Hepatocyte (in vitro differentiated cells): ENCODE results near the gene DDX1. TPM values are rescaled to one million over a fixed set of nuclear protein-coding genes. Genes with fewer than 3 reads are reported as not detected.
A peak's percentile ranks its signal among the peaks of the same experiment; 100 is the strongest.

Experiments used
- DNase-seq: peaks from one replicate; pipeline ENCODE4 v3.0.0-alpha.2; 2016; ENCODE audit warnings: low spot score
- H2AFZ ChIP-seq: fragments of 200-600 bp; sonication (generic); 2 replicates; pipeline ENCODE4 v1.6.0; 2016; ENCODE audit warnings: antibody characterized with exemption, mild to moderate bottlenecking
- H3K27ac ChIP-seq: fragments of 200-600 bp; sonication (generic); 2 replicates; pipeline ENCODE4 v1.5.1; 2016; ENCODE audit warnings: mild to moderate bottlenecking
- H3K27me3 ChIP-seq: fragments of 200-600 bp; sonication (generic); 2 replicates; pipeline ENCODE4 v1.6.1; 2016
- H3K36me3 ChIP-seq: fragments of 200-600 bp; sonication (generic); replicated peaks from 2 replicates; pipeline ENCODE4 v1.5.1; 2016; ENCODE audit warnings: low read depth; ENCODE audit not compliant: insufficient read depth
- H3K4me1 ChIP-seq: fragments of 200-600 bp; sonication (generic); 2 replicates; pipeline ENCODE4 v1.5.1; 2016; ENCODE audit warnings: mild to moderate bottlenecking, moderate library complexity; ENCODE audit not compliant: insufficient read depth
- H3K4me2 ChIP-seq: fragments of 200-600 bp; sonication (generic); 2 replicates; pipeline ENCODE4 v1.6.0; 2016
- H3K4me3 ChIP-seq: fragments of 200-600 bp; sonication (generic); 2 replicates; pipeline ENCODE4 v1.5.1; 2016; ENCODE audit warnings: mild to moderate bottlenecking
- H3K79me2 ChIP-seq: fragments of 200-600 bp; sonication (generic); 2 replicates; pipeline ENCODE4 v1.6.0; 2017; ENCODE audit warnings: mild to moderate bottlenecking
- H3K9me2 ChIP-seq: fragments of 200-600 bp; sonication (generic); replicated peaks from 2 replicates; pipeline ENCODE4 v1.6.0; 2017; ENCODE audit warnings: mild to moderate bottlenecking; ENCODE audit not compliant: insufficient read depth
- H3K9me3 ChIP-seq: fragments of 200-600 bp; sonication (generic); 2 replicates; pipeline ENCODE4 v1.5.1; 2016; ENCODE audit warnings: low read depth, mild to moderate bottlenecking
- H4K20me1 ChIP-seq: fragments of 200-600 bp; sonication (generic); 2 replicates; pipeline ENCODE4 v1.6.0; 2016; ENCODE audit warnings: mild to moderate bottlenecking; ENCODE audit not compliant: insufficient read depth, poor library complexity, severe bottlenecking
- CTCF ChIP-seq: fragments of 200-600 bp; sonication (generic); IDR thresholded peaks from 2 replicates; pipeline ENCODE4 v1.5.1; 2016; ENCODE audit warnings: antibody characterized with exemption, mild to moderate bottlenecking; ENCODE audit not compliant: poor library complexity
- EZH2 ChIP-seq: fragments of 200-600 bp; sonication (generic); IDR thresholded peaks from 2 replicates; pipeline ENCODE4 v1.6.1; 2016; ENCODE audit warnings: antibody characterized with exemption, mild to moderate bottlenecking, borderline replicate concordance
- EZH2phosphoT487 ChIP-seq: fragments of 200-600 bp; sonication (generic); IDR thresholded peaks from one replicate; pipeline ENCODE4 v1.6.1; 2018; ENCODE audit warnings: antibody characterized with exemption, mild to moderate bottlenecking, low read depth, moderate library complexity; ENCODE audit not compliant: unreplicated experiment, severe bottlenecking
- WGBS: methylation state at CpG from one replicate; pipeline ENCODE4 v1.1.6; 2016; ENCODE audit warnings: low lambda C conversion rate; ENCODE audit errors: missing lambda C conversion rate; 5-methylcytosine and 5-hydroxymethylcytosine counted together
- polyA plus RNA-seq: library from polyadenylated mRNA; unstranded; fragments of >200 nt; fragmentation: Nextera tagmentation; extraction: Ambion mirVana; gene quantifications from 2 replicates; pipeline ENCODE4 v1.2.1, GENCODE V29; 2016
- total RNA-seq: library from RNA; depleted of rRNA; stranded (reverse); fragments of >200 nt; gene quantifications from 2 replicates; pipeline ENCODE4 v1.2.3, GENCODE V29; 2014

DDX1 gene
- total and polyA plus RNA-seq, 2 experiments from 2014 or later = 70.2 to 76.2 TPM

- Histone ChIP-seq H3K27me3 (no peaks in the 10 kb centered on the region), H3K36me3 (no peaks in the 10 kb centered on the region), H3K4me3 (no peak overlapping the region), H3K79me2 (peaks cover 41% of the 10 kb centered on the region), H3K9me2 (no peaks in the 10 kb centered on the region), H2AFZ (no peak overlapping the region), H3K4me2 (no peak overlapping the region), H3K4me1 (peaks cover 7% of the 10 kb centered on the region), H4K20me1 (no peaks in the 10 kb centered on the region), H3K9me3 (no peaks in the 10 kb centered on the region), H3K27ac (no peak overlapping the region)
- 91% methylated on average over 5 of the region's 5 CpGs for WGBS
- no peak for DNase-seq
- no peak for TF ChIP-seq EZH2phosphoT487
- no peak for TF ChIP-seq CTCF
- TF ChIP-seq EZH2 = no peak
Observed at GRCh38 chr2:15554525-15555218, 37.0 kb upstream of the DDX1 start.

DNA sequence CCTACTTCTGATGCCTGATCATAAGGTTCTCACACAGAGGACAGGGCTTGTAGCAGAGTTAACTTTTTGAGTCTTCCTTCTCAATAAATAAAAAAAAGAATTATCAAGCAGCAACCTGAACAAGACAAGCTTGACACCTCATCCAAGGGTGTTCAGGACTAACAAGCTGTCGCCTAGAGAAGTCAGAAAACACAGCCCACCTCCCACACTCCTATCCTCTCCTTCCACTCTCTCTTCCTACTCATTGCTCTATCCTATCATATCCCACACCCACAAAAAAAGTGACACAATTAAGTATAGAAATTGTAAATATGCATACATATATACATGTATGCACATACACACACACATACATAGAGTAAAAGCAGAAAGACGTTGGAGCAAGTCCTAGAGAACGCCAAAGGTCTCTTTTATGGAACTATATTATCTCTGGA, 35.9 kb upstream of the DDX1 start:
- no peak for TF ChIP-seq EZH2phosphoT487
- no peak for TF ChIP-seq CTCF
- TF ChIP-seq EZH2 = no peak
- Histone ChIP-seq H3K27ac (peak overlapping the region; percentile 49), H3K27me3 (no peaks in the 10 kb centered on the region), H3K4me2 (peak overlapping the region; percentile 34), H3K9me3 (no peaks in the 10 kb centered on the region), H2AFZ (no peak overlapping the region), H3K4me1 (peaks cover 11% of the 10 kb centered on the region), H3K4me3 (no peak overlapping the region), H3K36me3 (no peaks in the 10 kb centered on the region), H3K79me2 (peaks cover 52% of the 10 kb centered on the region), H3K9me2 (no peaks in the 10 kb centered on the region), H4K20me1 (no peaks in the 10 kb centered on the region)
- no peak for DNase-seq
- WGBS = 80% methylated on average over 3 of the region's 3 CpGs

- peaks cover 52% of the 10 kb centered on the region for H3K79me2 ChIP-seq
- no peak overlapping the region for H2AFZ ChIP-seq
- H3K9me3 ChIP-seq = no peaks in the 10 kb centered on the region
- peak overlapping the region; percentile 49 for H3K27ac ChIP-seq
- TF ChIP-seq EZH2 = no peak
- no peak for TF ChIP-seq CTCF
- no peak for TF ChIP-seq EZH2phosphoT487
- peaks cover 11% of the 10 kb centered on the region for H3K4me1 ChIP-seq
- no peak overlapping the region for H3K4me3 ChIP-seq
- H4K20me1 ChIP-seq = no peaks in the 10 kb centered on the region
- no peaks in the 10 kb centered on the region for H3K36me3 ChIP-seq
- no peak for DNase-seq
- WGBS = 97% methylated on average over 4 of the region's 4 CpGs
- no peaks in the 10 kb centered on the region for H3K9me2 ChIP-seq
- peak overlapping the region; percentile 34 for H3K4me2 ChIP-seq
- H3K27me3 ChIP-seq = no peaks in the 10 kb centered on the region
Observed at GRCh38 chr2:15556311-15556930, 35.2 kb upstream of the DDX1 start.
